B cell (primary cell): Measurements from ENCODE around the gene MTCL1. TPM values are rescaled to one million over a fixed set of nuclear protein-coding genes. Genes with fewer than 3 reads are reported as not detected.

Experiments
- ATAC-seq: fragments of 200-7000 bp; cut with Tn5 transposase; one replicate; pipeline ENCODE4 v1.10.0; 2021; ENCODE audit warnings: low read depth, mild to moderate bottlenecking, moderate number of reproducible peaks, moderate library complexity
- CTCF ChIA-PET: fragments of 350-600 bp; sonication (Branson Sonifier 250); formaldehyde crosslinking; loops from one replicate; lab custom pipeline; 2021; ENCODE audit warnings: antibody characterized with exemption, inconsistent platforms; lab: Charles Lee
- POLR2A ChIA-PET: fragments of 350-600 bp; sonication (Branson Sonifier 250); formaldehyde crosslinking; loops from one replicate; lab custom pipeline; 2021; ENCODE audit warnings: antibody characterized with exemption; lab: Charles Lee
- DNase-seq: peaks from one replicate; pipeline ENCODE4 v3.0.0; 2013
- H2AFZ ChIP-seq: 2 replicates; pipeline ENCODE4 v1.6.1; 2012; ENCODE audit warnings: mild to moderate bottlenecking, low read depth, low read length; ENCODE audit not compliant: insufficient read depth, poor library complexity, severe bottlenecking
- H3K27ac ChIP-seq, 2 donors: 1 replicate in 1 of 2; 2 replicates in 1 of 2; pipeline ENCODE4 v1.5.1; 2012 to 2013; ENCODE audit warnings: low read length in 2 of 2, mild to moderate bottlenecking in 2 of 2, moderate library complexity in 1 of 2
- H3K27me3 ChIP-seq, 4 experiments: fragments of 200-600 bp in 1 of 4; sonication (generic) in 1 of 4; replicated peaks in 1 of 4; 1 replicate in 2 of 4; 2 replicates in 2 of 4; pipeline versions ENCODE4 v1.6.1 to v1.7.0; 2013 to 2016; ENCODE audit warnings: low read length in 3 of 4, mild to moderate bottlenecking in 2 of 4, mixed read lengths in 1 of 4, moderate library complexity in 1 of 4; ENCODE audit not compliant: insufficient read depth in 4 of 4, control insufficient read depth in 3 of 4; ENCODE audit errors: control extremely low read depth in 1 of 4
- H3K36me3 ChIP-seq, 2 experiments: replicated peaks in 1 of 2; 1 replicate in 1 of 2; 2 replicates in 1 of 2; pipeline versions ENCODE4 v1.6.1 to v1.7.1; 2013; ENCODE audit warnings: low read length in 1 of 2; ENCODE audit not compliant: insufficient read depth in 2 of 2, control insufficient read depth in 1 of 2; ENCODE audit errors: control extremely low read depth in 1 of 2, extremely low read depth in 1 of 2
- H3K4me1 ChIP-seq, 2 donors: fragments of 200-600 bp in 1 of 2; sonication (generic) in 1 of 2; 1 replicate in 1 of 2; 2 replicates in 1 of 2; pipeline versions ENCODE4 v1.5.1 to v1.6.1; 2013 to 2017; ENCODE audit warnings: low read length in 2 of 2; ENCODE audit not compliant: control insufficient read depth in 2 of 2, insufficient read depth in 2 of 2
- H3K4me2 ChIP-seq: replicated peaks from 2 replicates; pipeline ENCODE3; 2012; ENCODE audit warnings: mild to moderate bottlenecking, low read depth, low read length; ENCODE audit not compliant: poor library complexity, severe bottlenecking
- H3K4me3 ChIP-seq, 5 experiments: fragments of 200-600 bp in 1 of 5; sonication (generic) in 1 of 5; 1 replicate in 3 of 5; 2 replicates in 2 of 5; pipeline versions ENCODE4 v1.5.1 to v1.7.0; 2011 to 2016; ENCODE audit warnings: low read length in 4 of 5, mild to moderate bottlenecking in 4 of 5, low read depth in 2 of 5, control low read depth in 1 of 5, moderate library complexity in 1 of 5; ENCODE audit not compliant: insufficient read depth in 1 of 5; ENCODE audit errors: control extremely low read depth in 1 of 5, extremely low read depth in 1 of 5
- H3K79me2 ChIP-seq: fragments of 200-600 bp; sonication (generic); one replicate; pipeline ENCODE4 v1.6.0; 2016; ENCODE audit warnings: low read length; ENCODE audit not compliant: control insufficient read depth, insufficient read depth
- H3K9ac ChIP-seq: fragments of 200-600 bp; sonication (generic); 2 replicates; pipeline ENCODE4 v1.6.1; 2017; ENCODE audit warnings: mild to moderate bottlenecking, low read length, moderate library complexity
- H3K9me3 ChIP-seq, 3 donors: one replicate each; pipeline versions ENCODE4 v1.6.1 to v1.7.1; 2013; ENCODE audit warnings: low read length in 2 of 3; ENCODE audit not compliant: control insufficient read depth in 2 of 3, insufficient read depth in 1 of 3; ENCODE audit errors: control extremely low read depth in 1 of 3
- H4K20me1 ChIP-seq: 2 replicates; pipeline ENCODE4 v1.6.0; 2012; ENCODE audit warnings: mild to moderate bottlenecking, low read length; ENCODE audit not compliant: insufficient read depth, control insufficient read depth, poor library complexity, severe bottlenecking
- H3K27ac Mint-ChIP-seq: one replicate; pipeline ENCODE4 v1.8.0; 2021; ENCODE audit warnings: mixed read lengths
- H3K27me3 Mint-ChIP-seq: one replicate; pipeline ENCODE4 v1.8.0; 2021; ENCODE audit warnings: mixed read lengths
- H3K4me1 Mint-ChIP-seq: one replicate; pipeline ENCODE4 v1.8.0; 2021; ENCODE audit warnings: mixed read lengths
- H3K4me3 Mint-ChIP-seq: one replicate; pipeline ENCODE4 v1.8.0; 2021; ENCODE audit warnings: mixed read lengths
- H3K9me3 Mint-ChIP-seq: one replicate; pipeline ENCODE4 v1.8.0; 2022; ENCODE audit warnings: mixed read lengths; ENCODE audit not compliant: insufficient read depth
- EZH2 ChIP-seq: IDR thresholded peaks from 2 replicates; pipeline ENCODE4 v1.6.1; 2012; ENCODE audit warnings: borderline replicate concordance, low read depth, mild to moderate bottlenecking, moderate library complexity, low read length; ENCODE audit not compliant: insufficient read depth, poor library complexity, severe bottlenecking
- WGBS: methylation state at CpG from one replicate; pipeline ENCODE4 v1.1.5; 2013; ENCODE audit warnings: missing lambda C conversion rate; ENCODE audit not compliant: insufficient coverage; 5-methylcytosine and 5-hydroxymethylcytosine counted together
- intact Hi-C: fragments of 100-400 bp; cut with micrococcal nuclease; formaldehyde crosslinking; loops from one replicate; pipeline ENCODE4 v1.10.0; 2022
- polyA plus RNA-seq: library from polyadenylated mRNA; depleted of rRNA; stranded (reverse); fragments of >200 nt; gene quantifications from 2 replicates; pipeline ENCODE4 v1.2.3, GENCODE V29; 2012
- total RNA-seq, 2 donors: library from RNA; stranded (reverse); fragments of 120-200 nt in 1 of 2; gene quantifications; 1 replicate in 1 of 2; 2 replicates in 1 of 2; pipeline versions ENCODE4 v1.2.3 to v1.2.4, GENCODE V29; 2013 to 2022
- TF ChIP-seq, protein P1 (sequence below): fragments of 200-600 bp; IDR thresholded peaks from one replicate; pipeline ENCODE4 v1.8.0; 2022; ENCODE audit warnings: antibody characterized with exemption, mild to moderate bottlenecking

MTCL1 gene
- total and polyA plus RNA-seq, 2 donors (not counting 1 experiment from before 2014, with no cell fraction given), result 2.7 to 5.8 TPM

DNA sequence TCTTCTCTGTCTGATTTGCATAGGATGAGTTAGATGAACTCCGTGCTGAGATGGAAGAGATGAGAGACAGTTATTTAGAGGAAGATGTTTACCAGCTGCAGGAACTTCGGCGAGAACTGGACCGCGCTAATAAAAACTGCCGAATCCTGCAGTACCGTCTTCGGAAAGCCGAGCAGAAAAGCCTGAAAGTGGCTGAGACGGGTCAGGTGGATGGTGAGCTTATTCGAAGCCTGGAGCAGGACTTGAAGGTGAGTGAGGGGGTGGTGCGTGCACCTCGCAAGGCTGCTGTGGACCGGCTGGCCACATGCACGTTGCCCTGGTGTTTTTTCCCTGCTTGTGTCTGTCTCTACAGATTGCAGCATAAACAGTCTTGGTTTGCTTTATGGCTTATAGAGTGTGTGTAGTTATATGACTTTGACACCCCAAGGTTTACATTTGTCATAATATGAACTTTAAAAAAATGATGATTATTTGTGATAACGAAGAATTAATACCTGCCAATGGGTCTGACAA lies 13.1 kb downstream of the MTCL1 start:
- 87% methylated on average over 12 of the region's 16 CpGs for WGBS
- H3K4me3 ChIP-seq, result no peak overlapping the region
- no peak overlapping the region for H3K27ac ChIP-seq
- Mint-ChIP-seq H3K27me3 (no peaks in the 10 kb centered on the region), H3K4me1 (no peaks in the 10 kb centered on the region), H3K4me3 (no peak overlapping the region), H3K27ac (no peak overlapping the region), H3K9me3 (no peaks in the 10 kb centered on the region)
- H3K79me2 ChIP-seq, result no peaks in the 10 kb centered on the region
- POLR2A ChIA-PET, result no interaction called here
- H2AFZ ChIP-seq, result no peak overlapping the region
- no peaks in the 10 kb centered on the region for H4K20me1 ChIP-seq
- H3K9me3 ChIP-seq, result peaks cover 0 to 3% (median 0%) of the 10 kb centered on the region in 3 donors
- ATAC-seq (no peak), DNase-seq (no peak)
- H3K4me1 ChIP-seq, result no peaks in the 10 kb centered on the region
- TF ChIP-seq EZH2, result no peak
- TF ChIP-seq, protein P1, sequence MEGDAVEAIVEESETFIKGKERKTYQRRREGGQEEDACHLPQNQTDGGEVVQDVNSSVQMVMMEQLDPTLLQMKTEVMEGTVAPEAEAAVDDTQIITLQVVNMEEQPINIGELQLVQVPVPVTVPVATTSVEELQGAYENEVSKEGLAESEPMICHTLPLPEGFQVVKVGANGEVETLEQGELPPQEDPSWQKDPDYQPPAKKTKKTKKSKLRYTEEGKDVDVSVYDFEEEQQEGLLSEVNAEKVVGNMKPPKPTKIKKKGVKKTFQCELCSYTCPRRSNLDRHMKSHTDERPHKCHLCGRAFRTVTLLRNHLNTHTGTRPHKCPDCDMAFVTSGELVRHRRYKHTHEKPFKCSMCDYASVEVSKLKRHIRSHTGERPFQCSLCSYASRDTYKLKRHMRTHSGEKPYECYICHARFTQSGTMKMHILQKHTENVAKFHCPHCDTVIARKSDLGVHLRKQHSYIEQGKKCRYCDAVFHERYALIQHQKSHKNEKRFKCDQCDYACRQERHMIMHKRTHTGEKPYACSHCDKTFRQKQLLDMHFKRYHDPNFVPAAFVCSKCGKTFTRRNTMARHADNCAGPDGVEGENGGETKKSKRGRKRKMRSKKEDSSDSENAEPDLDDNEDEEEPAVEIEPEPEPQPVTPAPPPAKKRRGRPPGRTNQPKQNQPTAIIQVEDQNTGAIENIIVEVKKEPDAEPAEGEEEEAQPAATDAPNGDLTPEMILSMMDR, result no peak
- no peaks in the 10 kb centered on the region for H3K36me3 ChIP-seq
- no peak overlapping the region for H3K9ac ChIP-seq
- CTCF ChIA-PET, result no interaction called here
- no peak overlapping the region for H3K4me2 ChIP-seq
- intact Hi-C loops, result no loop called here
- no peaks in the 10 kb centered on the region for H3K27me3 ChIP-seq

DNA sequence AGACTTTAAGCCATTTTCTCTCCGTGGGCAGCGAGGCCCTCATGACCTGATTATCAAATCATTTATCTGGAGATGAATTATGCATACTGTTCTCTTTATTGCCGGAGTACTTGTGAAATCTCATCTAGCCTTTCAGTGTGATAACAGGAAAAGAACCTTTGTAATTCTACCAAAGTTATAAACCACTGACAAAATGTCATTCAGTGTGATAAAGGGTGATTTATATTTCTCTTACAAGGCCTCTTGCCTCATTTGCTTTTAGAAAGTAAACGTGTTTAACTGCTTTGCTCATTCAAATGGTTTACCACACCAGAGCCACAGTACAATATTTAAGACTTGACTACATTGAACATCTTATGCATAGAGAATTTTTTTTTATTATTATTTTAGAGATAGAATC lies 13.8 kb downstream of the MTCL1 start:
- Mint-ChIP-seq H3K9me3 (no peaks in the 10 kb centered on the region), H3K27me3 (no peaks in the 10 kb centered on the region), H3K4me3 (no peak overlapping the region), H3K27ac (no peak overlapping the region), H3K4me1 (no peaks in the 10 kb centered on the region)
- no peaks in the 10 kb centered on the region for H3K36me3 ChIP-seq
- ATAC-seq (no peak), DNase-seq (no peak)
- no peaks in the 10 kb centered on the region for H4K20me1 ChIP-seq
- H3K9me3 ChIP-seq, result peaks cover 0 to 3% (median 0%) of the 10 kb centered on the region in 3 donors
- intact Hi-C loops, result no loop called here
- H3K4me3 ChIP-seq, result no peak overlapping the region
- H2AFZ ChIP-seq, result no peak overlapping the region
- no peak overlapping the region for H3K4me2 ChIP-seq
- H3K9ac ChIP-seq, result no peak overlapping the region
- H3K27ac ChIP-seq, result no peak overlapping the region
- ChIA-PET POLR2A (no interaction called here), CTCF (no interaction called here)
- no CpG with 5 or more reads among the region's 4 CpGs for WGBS
- no peak for TF ChIP-seq EZH2
- TF ChIP-seq, protein P1, result no peak
- H3K27me3 ChIP-seq, result no peaks in the 10 kb centered on the region
- H3K4me1 ChIP-seq, result no peaks in the 10 kb centered on the region
- no peaks in the 10 kb centered on the region for H3K79me2 ChIP-seq
